AG04450 (cell line): ENCODE measurements around the gene RNF152. TPM values are rescaled to one million over a fixed set of nuclear protein-coding genes. Genes with fewer than 3 reads are reported as not detected.

Experiments used
- CTCF ChIA-PET: fragments of 300-600, 350-600 bp; formaldehyde crosslinking; extraction: SDS; loops from one replicate; lab custom pipeline; 2022; ENCODE audit warnings: antibody characterized with exemption, inconsistent platforms; lab: Charles Lee
- POLR2A ChIA-PET: fragments of 350-600 bp; formaldehyde crosslinking; extraction: SDS; loops from one replicate; lab custom pipeline; 2021; ENCODE audit warnings: antibody characterized with exemption, inconsistent platforms; lab: Yijun Ruan, JAX
- DNase-seq: peaks from one replicate; pipeline ENCODE4 v3.0.0-alpha.2; 2011; ENCODE audit warnings: low read depth, low spot score
- H3K27ac ChIP-seq: one replicate; pipeline ENCODE4 v1.5.1; 2012; ENCODE audit warnings: low read depth, low read length, control low read depth
- H3K27me3 ChIP-seq: one replicate; pipeline ENCODE4 v1.6.0; 2012; ENCODE audit warnings: low read length; ENCODE audit not compliant: control insufficient read depth, insufficient read depth
- H3K4me3 ChIP-seq: 2 replicates; pipeline ENCODE4 v1.5.1; 2011; ENCODE audit warnings: mild to moderate bottlenecking, low read depth, low read length, control low read depth
- H3K9me3 ChIP-seq: 2 replicates; pipeline ENCODE4 v1.5.1; 2012; ENCODE audit warnings: low read length; ENCODE audit not compliant: control insufficient read depth, insufficient read depth
- polyA plus RNA-seq: library from polyadenylated mRNA; depleted of rRNA; stranded (reverse); fragments of >200 nt; gene quantifications from 2 replicates; pipeline ENCODE4 v1.2.3, GENCODE V29; 2011
- TF ChIP-seq, protein P1 (sequence below): IDR thresholded peaks from 2 replicates; pipeline ENCODE4 v1.5.1; 2011; ENCODE audit warnings: low read depth, low read length, control low read depth, inconsistent platforms

Gene RNF152
- polyA plus RNA-seq, 1 experiment = 5.0 TPM

- ChIA-PET CTCF (interaction anchor here (0.8 to 1.9 kb wide), 3 partner anchors 17 to 288 kb away, joined by 3 to 6 read pairs (median 3); no protein-coding TSS in a partner anchor), POLR2A (no interaction called here)
- Histone ChIP-seq H3K4me3 (peak overlapping the region; percentile 17; the same call in 1 of the 2 replicates), H3K9me3 (no peaks in the 10 kb centered on the region), H3K27me3 (no peaks in the 10 kb centered on the region), H3K27ac (peak overlapping the region; percentile 83)
- TF ChIP-seq, protein P1, sequence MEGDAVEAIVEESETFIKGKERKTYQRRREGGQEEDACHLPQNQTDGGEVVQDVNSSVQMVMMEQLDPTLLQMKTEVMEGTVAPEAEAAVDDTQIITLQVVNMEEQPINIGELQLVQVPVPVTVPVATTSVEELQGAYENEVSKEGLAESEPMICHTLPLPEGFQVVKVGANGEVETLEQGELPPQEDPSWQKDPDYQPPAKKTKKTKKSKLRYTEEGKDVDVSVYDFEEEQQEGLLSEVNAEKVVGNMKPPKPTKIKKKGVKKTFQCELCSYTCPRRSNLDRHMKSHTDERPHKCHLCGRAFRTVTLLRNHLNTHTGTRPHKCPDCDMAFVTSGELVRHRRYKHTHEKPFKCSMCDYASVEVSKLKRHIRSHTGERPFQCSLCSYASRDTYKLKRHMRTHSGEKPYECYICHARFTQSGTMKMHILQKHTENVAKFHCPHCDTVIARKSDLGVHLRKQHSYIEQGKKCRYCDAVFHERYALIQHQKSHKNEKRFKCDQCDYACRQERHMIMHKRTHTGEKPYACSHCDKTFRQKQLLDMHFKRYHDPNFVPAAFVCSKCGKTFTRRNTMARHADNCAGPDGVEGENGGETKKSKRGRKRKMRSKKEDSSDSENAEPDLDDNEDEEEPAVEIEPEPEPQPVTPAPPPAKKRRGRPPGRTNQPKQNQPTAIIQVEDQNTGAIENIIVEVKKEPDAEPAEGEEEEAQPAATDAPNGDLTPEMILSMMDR = no peak
- DNase-seq = no peak
These were observed 23.2 kb downstream of the RNF152 start for GRCh38 chr18:61869636-61870035.

DNA sequence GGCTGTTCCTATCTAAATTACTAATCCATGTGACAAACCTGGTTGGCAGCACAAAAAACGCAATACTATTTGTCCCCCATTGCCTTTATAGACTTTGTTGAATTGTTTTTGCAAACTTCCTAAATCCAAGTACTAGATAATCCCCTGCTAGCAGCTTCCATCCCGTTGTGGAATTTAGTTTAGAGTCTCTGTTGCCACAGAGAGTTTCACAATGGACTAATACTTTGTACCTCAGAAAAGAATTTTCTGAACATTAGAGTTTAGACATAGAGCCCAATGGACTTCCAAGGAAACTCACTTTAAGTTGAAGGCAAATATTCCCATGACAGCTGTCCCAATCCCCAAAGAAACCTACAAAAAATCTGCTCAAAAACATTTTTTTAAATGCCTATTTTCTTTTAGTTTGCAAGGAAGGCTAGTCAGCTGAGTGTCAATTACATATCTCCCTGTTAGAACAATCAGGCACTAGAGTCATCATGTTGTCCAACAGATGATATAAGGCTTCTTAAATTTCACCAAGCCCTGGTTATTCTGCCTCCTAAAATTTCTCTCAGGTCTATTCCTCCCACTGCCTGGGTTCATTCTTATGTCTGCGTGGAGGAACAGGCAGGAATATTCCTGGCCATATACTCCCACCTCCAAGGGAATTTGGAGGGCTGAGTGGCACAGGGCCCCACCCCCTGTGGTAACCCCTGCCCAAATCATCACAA lies 27.2 kb downstream of the RNF152 start:
- TF ChIP-seq, protein P1 = no peak
- POLR2A ChIA-PET = no interaction called here
- Histone ChIP-seq H3K27ac (no peak overlapping the region), H3K9me3 (no peaks in the 10 kb centered on the region), H3K27me3 (no peaks in the 10 kb centered on the region), H3K4me3 (no peak overlapping the region)
- no peak for DNase-seq
- CTCF ChIA-PET = interaction anchor here (0.9 kb wide), 1 partner anchor 11 kb away, joined by 3 read pairs; no protein-coding TSS in a partner anchor

- TF ChIP-seq, protein P1 = no peak
- POLR2A ChIA-PET = no interaction called here
- no peak overlapping the region for H3K4me3 ChIP-seq
- CTCF ChIA-PET = interaction anchor here (1.1 kb wide), 1 partner anchor 14 kb away, joined by 3 read pairs; no protein-coding TSS in a partner anchor
- H3K27ac ChIP-seq = no peak overlapping the region
- no peaks in the 10 kb centered on the region for H3K27me3 ChIP-seq
- DNase-seq = no peak
- H3K9me3 ChIP-seq = no peaks in the 10 kb centered on the region
These were observed 31.4 kb downstream of the RNF152 start for GRCh38 chr18:61861372-61861771.

DNA sequence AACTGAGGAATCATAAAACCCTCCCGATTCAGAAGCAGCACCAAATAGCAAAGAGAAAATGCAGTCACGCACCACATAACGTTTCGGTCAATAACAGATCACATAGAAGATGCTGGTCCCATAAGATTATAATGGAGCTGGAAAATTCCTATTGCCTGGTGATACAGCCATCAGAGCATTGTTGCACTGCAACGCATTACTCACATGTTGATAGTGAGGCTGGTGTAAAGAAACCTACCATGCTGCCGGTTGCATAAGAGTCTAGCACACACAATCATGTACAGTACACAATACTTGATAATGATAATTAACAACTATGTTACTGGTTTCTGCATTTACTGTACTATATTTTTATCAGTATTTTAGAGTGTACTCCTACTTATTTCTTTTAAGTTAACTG lies 32.5 kb downstream of the RNF152 start:
- ChIA-PET POLR2A (no interaction called here), CTCF (interaction anchor here (0.9 kb wide), 1 partner anchor 308 kb away, joined by 5 read pairs; no protein-coding TSS in a partner anchor)
- TF ChIP-seq, protein P1 = no peak
- Histone ChIP-seq H3K27ac (no peak overlapping the region), H3K9me3 (no peaks in the 10 kb centered on the region), H3K27me3 (no peaks in the 10 kb centered on the region), H3K4me3 (no peak overlapping the region)
- no peak for DNase-seq

DNA sequence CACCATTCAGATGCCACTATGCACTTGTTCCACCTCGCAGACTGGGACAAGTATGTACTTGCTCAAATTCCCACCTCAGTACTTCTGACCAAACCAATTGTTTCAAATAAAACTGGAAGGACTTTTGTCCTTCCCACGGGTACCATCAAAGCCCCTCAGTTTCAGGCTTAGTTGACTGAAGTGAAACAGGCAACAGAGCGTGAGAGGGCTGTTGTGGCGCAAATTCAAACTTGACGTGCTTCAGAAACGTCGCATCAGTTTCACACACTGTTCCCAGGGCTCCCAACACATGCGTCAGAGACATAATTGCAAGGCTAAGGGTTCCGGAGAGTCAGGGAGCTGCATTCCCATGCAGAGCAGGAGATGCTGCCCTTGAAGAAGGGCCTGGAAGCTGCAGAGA lies 33.7 kb downstream of the RNF152 start:
- POLR2A ChIA-PET = no interaction called here
- TF ChIP-seq, protein P1 = no peak
- Histone ChIP-seq H3K4me3 (no peak overlapping the region), H3K27me3 (no peaks in the 10 kb centered on the region), H3K9me3 (no peaks in the 10 kb centered on the region), H3K27ac (no peak overlapping the region)
- DNase-seq = no peak
- CTCF ChIA-PET = no interaction called here
